Mesendoderm (in vitro differentiated cells): ENCODE data around the gene SCAMP1.

Source experiments
- DNase-seq: peaks from one replicate; pipeline ENCODE4 v3.0.0; 2013
- H2AK5ac ChIP-seq: 2 replicates; pipeline ENCODE4 v1.6.1; 2013; ENCODE audit warnings: low read length, inconsistent platforms
- H2BK120ac ChIP-seq: 2 replicates; pipeline ENCODE4 v1.6.1; 2013; ENCODE audit warnings: low read depth, mild to moderate bottlenecking, low read length, moderate library complexity, mixed read lengths
- H2BK15ac ChIP-seq: replicated peaks from 2 replicates; pipeline ENCODE4 v1.6.1; 2013; ENCODE audit warnings: low read depth, mild to moderate bottlenecking, moderate library complexity
- H2BK5ac ChIP-seq: 2 replicates; pipeline ENCODE4 v1.6.1; 2013; ENCODE audit warnings: low read length, inconsistent platforms
- H3K18ac ChIP-seq: 2 replicates; pipeline ENCODE4 v1.6.1; 2013; ENCODE audit warnings: mild to moderate bottlenecking, low read length, mixed read lengths
- H3K23ac ChIP-seq: one replicate; pipeline ENCODE4 v1.6.1; 2013; ENCODE audit warnings: low read length
- H3K27ac ChIP-seq: 2 replicates; pipeline ENCODE4 v1.5.1; 2013; ENCODE audit warnings: low read depth, mild to moderate bottlenecking, inconsistent platforms, low read length, moderate library complexity
- H3K27me3 ChIP-seq: 2 replicates; pipeline ENCODE4 v1.6.1; 2013; ENCODE audit warnings: low read length, control low read depth, mild to moderate bottlenecking, inconsistent platforms; ENCODE audit not compliant: insufficient read depth, poor library complexity
- H3K36me3 ChIP-seq: 2 replicates; pipeline ENCODE4 v1.6.1; 2013; ENCODE audit warnings: low read length, inconsistent platforms; ENCODE audit not compliant: control insufficient read depth, insufficient read depth
- H3K4ac ChIP-seq: one replicate; pipeline ENCODE4 v1.6.1; 2013; ENCODE audit warnings: low read depth, mild to moderate bottlenecking, low read length, moderate library complexity
- H3K4me1 ChIP-seq: 2 replicates; pipeline ENCODE4 v1.6.1; 2013; ENCODE audit warnings: low read depth, low read length, inconsistent platforms; ENCODE audit not compliant: control insufficient read depth
- H3K4me2 ChIP-seq: 2 replicates; pipeline ENCODE4 v1.6.1; 2013; ENCODE audit warnings: low read length
- H3K4me3 ChIP-seq: 2 replicates; pipeline ENCODE4 v1.5.1; 2013; ENCODE audit warnings: mild to moderate bottlenecking, low read length
- H3K56ac ChIP-seq: one replicate; pipeline ENCODE4 v1.6.1; 2013; ENCODE audit warnings: low read length
- H3K79me1 ChIP-seq: 2 replicates; pipeline ENCODE4 v1.6.1; 2013; ENCODE audit warnings: low read length, inconsistent platforms
- H3K79me2 ChIP-seq: 2 replicates; pipeline ENCODE4 v1.6.1; 2013; ENCODE audit warnings: mild to moderate bottlenecking, low read length; ENCODE audit not compliant: control insufficient read depth, insufficient read depth
- H3K9ac ChIP-seq: 2 replicates; pipeline ENCODE4 v1.6.1; 2013; ENCODE audit warnings: low read length, inconsistent platforms
- H4K5ac ChIP-seq: one replicate; pipeline ENCODE4 v1.6.1; 2013; ENCODE audit warnings: low read length
- H4K8ac ChIP-seq: one replicate; pipeline ENCODE4 v1.6.1; 2013; ENCODE audit warnings: low read depth, mild to moderate bottlenecking, control low read depth, low read length, moderate library complexity
- WGBS: extraction: QIAGEN DNeasy Blood & Tissue Kit; methylation state at CpG from one replicate; pipeline ENCODE4 v1.1.7; 2013; ENCODE audit warnings: low lambda C conversion rate, missing lambda C conversion rate; ENCODE audit not compliant: insufficient coverage; ENCODE audit errors: extremely low coverage; 5-methylcytosine and 5-hydroxymethylcytosine counted together

The SCAMP1 gene

DNA sequence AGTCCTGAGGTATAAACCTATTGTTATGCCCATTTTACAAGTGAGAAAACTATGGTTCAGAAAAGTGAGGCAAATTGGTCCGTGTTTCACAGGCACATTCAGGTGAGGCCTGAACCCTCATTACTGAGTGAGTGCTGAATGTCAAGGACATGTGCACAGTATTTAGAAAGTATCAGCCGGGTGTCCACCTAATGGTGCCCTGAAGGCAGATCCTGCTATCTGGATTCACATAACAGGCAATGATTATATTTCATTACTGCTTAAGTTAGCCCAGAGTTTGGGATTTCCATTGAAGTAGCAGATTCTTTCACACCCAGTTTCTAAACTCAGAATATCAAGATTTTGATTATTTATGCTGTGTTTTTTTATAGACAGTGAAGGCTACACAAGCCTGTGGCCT is 145.4 kb downstream of the SCAMP1 start:
- H2BK5ac ChIP-seq: no peak overlapping the region
- H3K56ac ChIP-seq: no peak overlapping the region
- no peak overlapping the region for H3K27ac ChIP-seq
- peaks cover 33% of the 10 kb centered on the region for H3K4me1 ChIP-seq
- no peak overlapping the region for H2BK15ac ChIP-seq
- H3K4me2 ChIP-seq: no peak overlapping the region
- DNase-seq: no peak
- no CpG with 5 or more reads among the region's 2 CpGs for WGBS
- H2AK5ac ChIP-seq: no peak overlapping the region
- H4K5ac ChIP-seq: no peak overlapping the region
- H3K18ac ChIP-seq: no peak overlapping the region
- H3K27me3 ChIP-seq: no peaks in the 10 kb centered on the region
- no peaks in the 10 kb centered on the region for H3K79me2 ChIP-seq
- no peak overlapping the region for H2BK120ac ChIP-seq
- H4K8ac ChIP-seq: no peak overlapping the region
- H3K4me3 ChIP-seq: no peak overlapping the region
- H3K36me3 ChIP-seq: no peaks in the 10 kb centered on the region
- H3K23ac ChIP-seq: no peak overlapping the region
- no peak overlapping the region for H3K9ac ChIP-seq
- H3K79me1 ChIP-seq: peaks cover 11% of the 10 kb centered on the region
- no peak overlapping the region for H3K4ac ChIP-seq

DNA sequence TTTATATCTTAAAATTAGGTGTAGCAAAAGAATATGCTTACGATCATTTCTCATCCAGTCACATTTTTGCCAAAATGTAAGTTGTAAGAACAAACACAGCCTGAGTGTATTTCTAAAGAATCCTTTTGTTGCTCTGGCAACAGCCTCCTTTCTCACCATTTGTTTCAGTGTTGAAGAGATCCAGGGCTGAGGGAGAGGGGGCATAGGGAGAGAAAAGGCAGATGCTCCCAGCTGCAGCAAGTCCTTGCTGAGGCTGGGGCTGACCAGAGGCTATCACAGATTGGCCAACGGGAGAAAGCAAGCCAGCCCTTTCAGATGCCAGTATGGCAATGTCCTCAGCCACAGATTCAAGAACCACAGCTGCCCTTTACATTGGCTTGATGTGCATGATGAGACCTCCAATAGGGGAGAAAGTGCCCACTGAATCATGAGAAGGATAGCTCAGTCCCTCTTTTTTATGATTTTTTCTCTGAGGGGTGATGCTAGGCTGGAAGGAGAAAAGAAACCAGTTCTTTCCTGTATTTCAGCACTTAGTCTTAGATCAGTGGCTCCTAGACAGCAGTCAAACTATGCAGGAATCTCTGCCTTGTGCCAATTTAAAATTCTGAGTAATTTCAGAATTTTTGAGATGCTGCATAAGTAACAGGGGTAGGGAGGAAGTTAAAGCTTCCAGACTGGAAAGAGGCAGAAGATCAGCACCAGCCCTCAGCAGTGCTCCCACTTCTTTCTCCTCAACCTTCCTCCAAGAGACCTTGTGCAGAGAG is 146.0 kb downstream of the SCAMP1 start:
- no peak overlapping the region for H4K5ac ChIP-seq
- H3K79me2 ChIP-seq: no peaks in the 10 kb centered on the region
- H3K18ac ChIP-seq: peak overlapping the region; percentile 16
- H3K79me1 ChIP-seq: peaks cover 11% of the 10 kb centered on the region
- no peak overlapping the region for H3K27ac ChIP-seq
- H3K4ac ChIP-seq: no peak overlapping the region
- H3K4me3 ChIP-seq: no peak overlapping the region
- H3K9ac ChIP-seq: no peak overlapping the region
- no CpG with 5 or more reads among the region's 2 CpGs for WGBS
- H3K36me3 ChIP-seq: no peaks in the 10 kb centered on the region
- no peak overlapping the region for H3K56ac ChIP-seq
- H2BK5ac ChIP-seq: no peak overlapping the region
- no peak overlapping the region for H3K23ac ChIP-seq
- H3K4me2 ChIP-seq: no peak overlapping the region
- no peak overlapping the region for H4K8ac ChIP-seq
- DNase-seq: peak; percentile 62
- H2AK5ac ChIP-seq: no peak overlapping the region
- no peak overlapping the region for H2BK120ac ChIP-seq
- no peaks in the 10 kb centered on the region for H3K27me3 ChIP-seq
- peaks cover 33% of the 10 kb centered on the region for H3K4me1 ChIP-seq
- H2BK15ac ChIP-seq: no peak overlapping the region

DNA sequence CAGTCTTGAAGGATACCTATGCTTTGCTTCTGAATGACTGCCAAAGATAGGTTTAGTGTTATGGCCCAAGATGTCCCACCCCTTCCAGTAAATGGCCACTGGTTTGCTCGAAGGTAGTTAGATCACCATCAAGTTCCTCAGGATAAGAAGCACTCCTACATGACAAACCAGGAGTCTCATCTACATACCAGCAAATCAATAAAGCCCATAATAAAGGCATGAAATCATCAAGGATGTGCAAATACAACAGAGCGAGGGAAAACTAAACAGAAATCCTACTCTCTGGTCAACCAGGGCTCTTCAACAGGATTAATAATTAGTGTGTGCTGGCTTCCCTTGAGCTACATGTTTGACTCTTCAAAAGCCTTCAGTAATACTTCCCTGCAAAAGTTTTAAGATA is 147.1 kb downstream of the SCAMP1 start:
- Histone ChIP-seq H3K23ac (no peak overlapping the region), H3K4ac (no peak overlapping the region), H3K4me1 (peaks cover 33% of the 10 kb centered on the region), H2BK15ac (no peak overlapping the region), H4K5ac (no peak overlapping the region), H3K79me1 (peaks cover 11% of the 10 kb centered on the region), H2BK5ac (no peak overlapping the region), H3K4me2 (no peak overlapping the region), H3K56ac (no peak overlapping the region), H3K27ac (no peak overlapping the region), H4K8ac (no peak overlapping the region), H3K4me3 (no peak overlapping the region), H2BK120ac (no peak overlapping the region), H3K36me3 (no peaks in the 10 kb centered on the region), H3K18ac (no peak overlapping the region), H3K9ac (no peak overlapping the region), H2AK5ac (no peak overlapping the region), H3K27me3 (no peaks in the 10 kb centered on the region), H3K79me2 (no peaks in the 10 kb centered on the region)
- no peak for DNase-seq
- WGBS: no CpG with 5 or more reads among the region's 2 CpGs

DNA sequence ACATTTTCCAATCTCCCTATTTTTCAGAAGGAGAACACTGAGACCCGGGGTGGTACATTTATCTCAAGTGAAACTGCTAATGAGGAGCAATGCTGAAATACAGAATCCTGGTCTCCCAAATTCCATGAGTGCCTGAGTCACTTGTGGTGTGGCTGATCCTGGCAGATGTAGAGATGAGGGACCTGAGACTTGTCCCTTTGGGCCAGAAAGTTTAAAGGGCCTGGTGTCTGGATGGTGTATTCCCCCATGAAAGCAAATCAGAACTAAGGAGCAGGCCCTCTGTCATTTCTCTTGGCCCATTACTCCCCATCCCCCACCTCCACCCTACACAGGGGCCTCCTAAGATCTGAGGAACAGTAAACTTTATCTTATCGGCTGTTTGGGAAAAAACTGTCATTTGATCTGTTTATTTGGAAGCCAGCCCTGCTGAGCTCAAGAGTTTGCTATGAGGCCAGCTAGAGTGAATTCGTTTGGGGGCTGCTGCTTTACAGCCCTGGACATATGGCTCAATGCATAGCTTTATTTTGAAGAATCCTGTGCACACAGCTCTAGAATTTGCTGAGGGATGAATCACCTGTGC is 147.9 kb downstream of the SCAMP1 start:
- H2BK5ac ChIP-seq: no peak overlapping the region
- H3K36me3 ChIP-seq: no peaks in the 10 kb centered on the region
- H3K27ac ChIP-seq: no peak overlapping the region
- no peak overlapping the region for H3K56ac ChIP-seq
- H2AK5ac ChIP-seq: no peak overlapping the region
- H3K4me1 ChIP-seq: peaks cover 33% of the 10 kb centered on the region
- no CpG with 5 or more reads among the region's 3 CpGs for WGBS
- H2BK120ac ChIP-seq: no peak overlapping the region
- H3K79me2 ChIP-seq: no peaks in the 10 kb centered on the region
- H3K4me3 ChIP-seq: no peak overlapping the region
- H3K18ac ChIP-seq: no peak overlapping the region
- H4K5ac ChIP-seq: no peak overlapping the region
- DNase-seq: peak; percentile 87
- no peak overlapping the region for H3K4me2 ChIP-seq
- no peak overlapping the region for H3K9ac ChIP-seq
- H3K27me3 ChIP-seq: no peaks in the 10 kb centered on the region
- H3K23ac ChIP-seq: no peak overlapping the region
- H2BK15ac ChIP-seq: no peak overlapping the region
- H3K79me1 ChIP-seq: peaks cover 11% of the 10 kb centered on the region
- no peak overlapping the region for H4K8ac ChIP-seq
- H3K4ac ChIP-seq: no peak overlapping the region

DNA sequence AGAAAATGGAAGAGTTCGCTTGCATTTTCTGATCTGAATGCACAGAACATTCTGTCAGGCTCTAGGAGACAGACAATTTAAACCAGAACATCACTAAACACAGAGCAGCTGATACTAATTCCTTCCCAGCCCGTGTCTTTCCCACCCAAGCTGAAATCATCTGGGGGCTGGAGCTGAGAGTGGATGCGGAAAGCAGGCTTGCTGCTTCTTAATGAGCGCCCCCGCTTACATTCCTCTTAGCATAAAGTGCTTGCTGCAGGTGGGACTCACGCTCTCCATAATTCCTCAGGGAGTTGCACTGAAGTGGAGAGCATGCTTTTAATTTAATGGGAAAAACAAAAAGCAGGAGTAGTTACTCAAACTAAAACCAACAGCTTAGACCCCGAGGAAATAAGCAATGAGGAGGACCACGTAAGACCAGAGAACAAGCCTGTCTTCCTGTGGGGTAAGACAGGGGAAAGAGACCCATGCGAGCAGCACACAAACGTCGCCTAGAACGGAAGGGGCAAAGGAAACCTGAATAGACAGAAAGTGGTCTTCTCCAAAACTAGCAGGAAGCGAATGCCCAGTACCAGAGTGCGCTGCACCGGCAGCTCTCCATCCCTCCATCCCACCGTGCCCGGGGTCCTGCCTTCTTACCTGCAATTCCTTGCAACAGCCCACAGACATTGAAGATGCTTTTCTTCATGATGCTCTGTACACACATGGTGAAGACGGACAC is 148.9 kb downstream of the SCAMP1 start:
- no peak overlapping the region for H3K4ac ChIP-seq
- no peak overlapping the region for H2AK5ac ChIP-seq
- peak overlapping the region; percentile 30 for H3K18ac ChIP-seq
- H3K9ac ChIP-seq: no peak overlapping the region
- no peak overlapping the region for H3K56ac ChIP-seq
- no peak for DNase-seq
- H3K79me2 ChIP-seq: no peaks in the 10 kb centered on the region
- no peak overlapping the region for H4K8ac ChIP-seq
- H3K4me1 ChIP-seq: peaks cover 33% of the 10 kb centered on the region
- no peak overlapping the region for H4K5ac ChIP-seq
- H3K27me3 ChIP-seq: no peaks in the 10 kb centered on the region
- H3K79me1 ChIP-seq: peaks cover 8% of the 10 kb centered on the region
- no peak overlapping the region for H3K4me2 ChIP-seq
- no CpG with 5 or more reads among the region's 18 CpGs for WGBS
- H2BK15ac ChIP-seq: no peak overlapping the region
- H2BK120ac ChIP-seq: no peak overlapping the region
- no peak overlapping the region for H2BK5ac ChIP-seq
- H3K4me3 ChIP-seq: no peak overlapping the region
- H3K27ac ChIP-seq: no peak overlapping the region
- H3K23ac ChIP-seq: no peak overlapping the region
- H3K36me3 ChIP-seq: no peaks in the 10 kb centered on the region
